GM12878 (cell line): ENCODE measurements around the gene ZBTB7B.

Experiments
- JUNB ChIP-seq: IDR thresholded peaks from 2 replicates; pipeline ENCODE4 v1.6.1; 2016; ENCODE audit warnings: antibody characterized with exemption, mild to moderate bottlenecking
- STAT1 ChIP-seq: fragments of 450-650 bp; conservative IDR thresholded peaks from 2 replicates; pipeline ENCODE4 v1.6.1; 2014; ENCODE audit warnings: antibody characterized with exemption, mild to moderate bottlenecking
- YBX1 ChIP-seq: fragments of 450-650 bp; IDR thresholded peaks from 2 replicates; pipeline ENCODE4 v1.6.1; 2016; ENCODE audit warnings: antibody characterized with exemption
- ZSCAN29 ChIP-seq: fragments of 450-650 bp; IDR thresholded peaks from 2 replicates; pipeline ENCODE4 v1.6.1; 2017; ENCODE audit warnings: mild to moderate bottlenecking, moderate library complexity
- TF ChIP-seq, protein P1 (sequence below): fragments of 450-650 bp; IDR thresholded peaks from 2 replicates; pipeline ENCODE4 v1.6.1; 2017; ENCODE audit warnings: antibody characterized with exemption, mild to moderate bottlenecking, moderate library complexity
- TF ChIP-seq, protein P2 (sequence below): fragments of 450-650 bp; IDR thresholded peaks from 2 replicates; pipeline ENCODE4 v1.6.1; 2016; ENCODE audit warnings: mild to moderate bottlenecking

DNA sequence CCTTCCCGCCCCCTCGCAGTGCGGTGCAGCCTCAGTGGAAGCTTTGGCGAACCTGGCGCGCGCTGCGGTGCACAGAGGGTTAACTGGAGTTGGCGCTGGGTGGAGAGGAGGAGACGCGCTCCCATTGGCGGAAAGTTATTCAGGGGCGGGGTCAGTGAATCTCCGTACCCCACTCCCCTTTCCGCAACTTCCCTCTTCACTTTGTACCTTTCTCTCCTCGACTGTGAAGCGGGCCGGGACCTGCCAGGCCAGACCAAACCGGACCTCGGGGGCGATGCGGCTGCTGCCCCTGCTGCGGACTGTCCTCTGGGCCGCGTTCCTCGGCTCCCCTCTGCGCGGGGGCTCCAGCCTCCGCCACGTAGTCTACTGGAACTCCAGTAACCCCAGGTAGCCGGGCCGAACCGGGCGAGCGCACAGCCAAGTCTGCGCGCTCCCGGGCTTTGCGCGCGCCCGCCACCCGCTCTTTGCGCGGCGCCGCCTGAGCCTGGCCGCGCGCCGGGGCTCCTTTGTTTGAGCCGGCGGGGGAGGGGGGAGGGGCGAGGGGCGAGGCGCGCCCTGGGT, 61.0 kb downstream of the ZBTB7B start, which contains the start of gene EFNA4:
- TF ChIP-seq, protein P1, sequence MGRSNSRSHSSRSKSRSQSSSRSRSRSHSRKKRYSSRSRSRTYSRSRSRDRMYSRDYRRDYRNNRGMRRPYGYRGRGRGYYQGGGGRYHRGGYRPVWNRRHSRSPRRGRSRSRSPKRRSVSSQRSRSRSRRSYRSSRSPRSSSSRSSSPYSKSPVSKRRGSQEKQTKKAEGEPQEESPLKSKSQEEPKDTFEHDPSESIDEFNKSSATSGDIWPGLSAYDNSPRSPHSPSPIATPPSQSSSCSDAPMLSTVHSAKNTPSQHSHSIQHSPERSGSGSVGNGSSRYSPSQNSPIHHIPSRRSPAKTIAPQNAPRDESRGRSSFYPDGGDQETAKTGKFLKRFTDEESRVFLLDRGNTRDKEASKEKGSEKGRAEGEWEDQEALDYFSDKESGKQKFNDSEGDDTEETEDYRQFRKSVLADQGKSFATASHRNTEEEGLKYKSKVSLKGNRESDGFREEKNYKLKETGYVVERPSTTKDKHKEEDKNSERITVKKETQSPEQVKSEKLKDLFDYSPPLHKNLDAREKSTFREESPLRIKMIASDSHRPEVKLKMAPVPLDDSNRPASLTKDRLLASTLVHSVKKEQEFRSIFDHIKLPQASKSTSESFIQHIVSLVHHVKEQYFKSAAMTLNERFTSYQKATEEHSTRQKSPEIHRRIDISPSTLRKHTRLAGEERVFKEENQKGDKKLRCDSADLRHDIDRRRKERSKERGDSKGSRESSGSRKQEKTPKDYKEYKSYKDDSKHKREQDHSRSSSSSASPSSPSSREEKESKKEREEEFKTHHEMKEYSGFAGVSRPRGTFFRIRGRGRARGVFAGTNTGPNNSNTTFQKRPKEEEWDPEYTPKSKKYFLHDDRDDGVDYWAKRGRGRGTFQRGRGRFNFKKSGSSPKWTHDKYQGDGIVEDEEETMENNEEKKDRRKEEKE, result no peak
- TF ChIP-seq YBX1, result no peak
- no peak for TF ChIP-seq STAT1
- no peak for TF ChIP-seq ZSCAN29
- TF ChIP-seq, protein P2, sequence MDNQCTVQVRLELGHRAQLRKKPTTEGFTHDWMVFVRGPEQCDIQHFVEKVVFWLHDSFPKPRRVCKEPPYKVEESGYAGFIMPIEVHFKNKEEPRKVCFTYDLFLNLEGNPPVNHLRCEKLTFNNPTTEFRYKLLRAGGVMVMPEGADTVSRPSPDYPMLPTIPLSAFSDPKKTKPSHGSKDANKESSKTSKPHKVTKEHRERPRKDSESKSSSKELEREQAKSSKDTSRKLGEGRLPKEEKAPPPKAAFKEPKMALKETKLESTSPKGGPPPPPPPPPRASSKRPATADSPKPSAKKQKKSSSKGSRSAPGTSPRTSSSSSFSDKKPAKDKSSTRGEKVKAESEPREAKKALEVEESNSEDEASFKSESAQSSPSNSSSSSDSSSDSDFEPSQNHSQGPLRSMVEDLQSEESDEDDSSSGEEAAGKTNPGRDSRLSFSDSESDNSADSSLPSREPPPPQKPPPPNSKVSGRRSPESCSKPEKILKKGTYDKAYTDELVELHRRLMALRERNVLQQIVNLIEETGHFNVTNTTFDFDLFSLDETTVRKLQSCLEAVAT, result no peak
- no peak for TF ChIP-seq JUNB
